NCI-H146 treated with DMSO at 0.1 percent for 48 hours (cell line): ENCODE measurements around the gene CPXM1.
"Not testable (repeated sequence)": the region's sequence is repeated elsewhere in the genome, so short reads cannot be mapped to it uniquely, and the experiment has no call there.

Source experiments
- DNase-seq: peaks from one replicate; lab custom pipeline; 2025; ENCODE audit not compliant: unreplicated experiment; lab: John Stamatoyannopoulos, UW

CPXM1 gene

DNA sequence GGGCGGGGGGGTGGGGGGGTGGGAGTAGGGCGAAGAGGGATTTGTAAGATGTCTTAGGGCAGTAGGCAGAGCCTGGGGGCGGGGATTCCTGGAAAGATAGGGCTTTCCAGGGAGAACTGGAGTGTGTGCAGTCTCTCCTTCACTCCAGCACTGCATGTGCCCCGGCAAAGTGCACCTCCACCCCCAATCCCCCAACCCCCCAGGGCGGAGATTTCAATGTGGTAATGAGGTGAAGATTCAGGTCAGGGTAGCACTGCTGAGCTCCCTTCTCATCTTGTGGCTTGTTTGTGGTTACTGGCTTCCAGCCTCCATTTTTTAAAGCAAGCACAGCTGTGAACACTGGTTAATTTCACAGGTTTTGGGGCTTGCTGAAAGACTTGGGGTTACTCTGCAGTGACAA lies 21.6 kb upstream of the CPXM1 start:
- DNase-seq = no peak

DNA sequence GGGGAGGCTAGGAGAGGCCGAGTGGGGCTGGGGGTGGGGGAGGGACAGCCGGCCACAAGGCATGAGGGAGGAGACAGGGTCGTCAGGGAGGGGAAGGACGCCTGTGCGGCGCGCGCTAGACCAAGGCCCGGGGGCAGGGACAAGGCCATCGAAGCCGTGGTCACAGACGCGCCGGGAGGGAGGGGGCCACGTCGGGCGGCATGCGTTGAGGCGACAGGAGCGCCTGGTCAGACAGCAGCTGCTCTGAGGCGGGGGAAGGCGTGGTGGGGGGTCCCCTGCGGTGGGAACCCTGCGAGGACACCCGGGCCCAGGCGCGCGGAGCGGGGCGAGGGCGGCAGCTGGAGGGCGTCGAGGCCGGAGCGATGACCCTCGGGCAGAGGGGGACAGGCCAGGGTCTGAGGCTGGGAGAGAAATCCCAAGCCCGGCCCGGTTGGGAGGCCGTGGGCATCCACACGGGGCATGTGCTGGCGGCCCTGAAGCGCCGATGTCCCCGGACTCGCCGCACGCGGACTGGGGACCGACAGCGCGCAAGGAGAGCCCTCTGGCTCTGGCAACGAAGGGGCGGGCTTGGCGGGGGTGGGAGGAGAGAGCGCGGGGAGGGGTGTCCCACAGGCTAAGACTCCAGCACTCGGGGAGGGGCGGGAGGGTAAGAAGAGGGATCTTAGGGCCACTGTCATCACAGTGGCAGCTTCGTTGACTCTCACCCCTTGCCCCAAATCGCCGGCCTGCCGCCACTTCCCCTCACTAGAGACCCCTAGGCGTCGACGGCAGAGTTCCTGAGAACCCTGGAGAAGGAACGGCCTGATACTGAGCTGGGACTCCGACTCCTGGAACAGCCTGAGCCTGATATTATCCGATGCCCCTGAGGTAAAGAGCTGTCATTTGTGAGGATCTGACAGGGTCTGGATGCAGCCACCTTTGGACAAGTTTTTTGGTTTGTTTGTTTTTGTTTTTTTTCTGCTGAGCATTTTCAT lies 20.8 kb upstream of the CPXM1 start:
- DNase-seq = no peak

DNA sequence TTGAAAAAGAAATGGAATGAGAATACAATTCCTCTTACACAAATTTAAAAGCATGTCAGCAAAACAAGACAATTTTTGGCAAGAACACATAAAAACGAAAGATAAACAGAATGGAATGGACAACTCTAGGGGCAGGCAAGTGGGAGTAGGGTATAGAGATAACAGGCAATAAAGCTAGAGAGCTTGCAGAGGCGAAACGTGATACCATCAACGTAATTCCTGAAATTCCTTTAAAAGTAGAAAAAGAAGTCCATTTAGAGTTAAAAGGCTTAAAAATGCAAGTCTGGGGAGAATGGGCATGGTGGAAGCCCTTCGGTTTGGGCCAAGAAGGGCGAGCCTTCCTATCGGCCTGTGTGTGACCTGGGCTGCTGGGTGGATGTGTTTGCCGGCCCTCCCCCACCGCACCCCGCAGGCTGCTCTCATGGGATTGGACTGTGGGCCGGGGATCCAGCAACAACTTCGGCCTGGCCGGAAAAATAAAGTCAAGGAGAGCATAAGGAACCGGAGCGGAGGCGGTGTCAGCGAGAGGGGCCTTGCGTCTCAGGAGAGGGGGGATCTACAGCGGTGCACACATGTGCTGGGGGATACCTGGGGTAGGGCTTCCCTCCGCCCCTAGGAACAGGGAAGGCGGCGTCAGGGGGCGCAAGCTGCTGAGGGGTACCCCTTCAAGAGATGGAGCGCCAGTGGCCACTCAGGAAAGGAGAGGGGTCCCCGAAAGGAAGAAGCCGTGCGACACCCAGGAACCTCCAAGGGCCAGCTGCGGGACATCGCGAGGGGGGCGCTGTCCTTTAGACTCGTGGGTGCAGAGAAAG lies 19.9 kb upstream of the CPXM1 start:
- DNase-seq = no peak

DNA sequence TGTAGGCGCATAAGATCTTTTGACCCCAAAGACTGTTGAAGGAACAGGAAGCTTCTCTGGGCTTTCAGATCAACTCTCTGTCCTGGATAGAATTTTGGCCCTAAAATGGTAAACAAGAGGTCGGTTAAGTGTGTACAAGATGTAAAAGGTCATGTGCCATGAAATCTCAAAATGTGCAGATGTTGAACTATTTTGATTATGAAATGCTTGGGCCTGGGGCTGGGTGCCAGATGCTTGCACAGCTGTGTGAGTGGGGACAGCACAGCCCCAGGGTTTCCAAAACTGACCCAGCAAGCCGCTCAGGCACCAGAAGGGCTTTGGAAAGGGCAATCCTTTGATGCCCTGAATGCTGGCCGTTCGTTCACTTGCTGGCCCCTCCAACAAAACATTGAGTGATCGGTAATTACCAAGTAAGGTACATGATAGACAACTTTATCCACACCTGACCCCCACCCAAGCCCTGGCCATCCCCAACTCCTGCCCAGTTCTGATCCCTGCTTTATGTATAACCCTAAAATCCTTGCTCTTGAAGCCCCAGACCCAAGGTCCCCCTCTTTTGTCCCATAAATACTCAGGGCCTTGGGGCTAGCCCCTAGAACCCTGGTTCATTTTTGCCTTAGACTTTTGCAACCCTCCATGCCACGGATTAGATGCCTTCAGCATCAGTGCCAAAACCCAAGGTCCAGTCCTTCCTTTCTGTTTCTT lies 17.6 kb upstream of the CPXM1 start:
- no peak for DNase-seq

DNA sequence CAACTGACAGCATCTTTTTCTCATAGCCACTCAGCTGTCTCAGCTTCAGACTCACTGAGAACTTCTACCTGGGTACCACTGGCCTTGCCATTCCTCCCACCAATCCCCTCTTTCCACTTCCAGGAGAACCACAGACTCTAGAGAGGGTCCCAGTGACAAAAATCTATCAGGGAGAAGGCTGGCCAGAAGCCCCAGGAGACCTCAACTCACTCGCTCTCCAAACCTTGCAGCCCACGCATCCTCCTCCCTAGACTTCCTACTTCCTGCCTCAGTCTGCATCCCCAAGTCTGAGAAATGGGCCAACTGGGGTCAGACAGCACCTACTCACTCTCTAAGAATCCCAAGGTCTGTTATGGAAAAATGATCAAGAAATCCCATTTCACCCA lies 16.9 kb upstream of the CPXM1 start:
- DNase-seq = no peak

DNA sequence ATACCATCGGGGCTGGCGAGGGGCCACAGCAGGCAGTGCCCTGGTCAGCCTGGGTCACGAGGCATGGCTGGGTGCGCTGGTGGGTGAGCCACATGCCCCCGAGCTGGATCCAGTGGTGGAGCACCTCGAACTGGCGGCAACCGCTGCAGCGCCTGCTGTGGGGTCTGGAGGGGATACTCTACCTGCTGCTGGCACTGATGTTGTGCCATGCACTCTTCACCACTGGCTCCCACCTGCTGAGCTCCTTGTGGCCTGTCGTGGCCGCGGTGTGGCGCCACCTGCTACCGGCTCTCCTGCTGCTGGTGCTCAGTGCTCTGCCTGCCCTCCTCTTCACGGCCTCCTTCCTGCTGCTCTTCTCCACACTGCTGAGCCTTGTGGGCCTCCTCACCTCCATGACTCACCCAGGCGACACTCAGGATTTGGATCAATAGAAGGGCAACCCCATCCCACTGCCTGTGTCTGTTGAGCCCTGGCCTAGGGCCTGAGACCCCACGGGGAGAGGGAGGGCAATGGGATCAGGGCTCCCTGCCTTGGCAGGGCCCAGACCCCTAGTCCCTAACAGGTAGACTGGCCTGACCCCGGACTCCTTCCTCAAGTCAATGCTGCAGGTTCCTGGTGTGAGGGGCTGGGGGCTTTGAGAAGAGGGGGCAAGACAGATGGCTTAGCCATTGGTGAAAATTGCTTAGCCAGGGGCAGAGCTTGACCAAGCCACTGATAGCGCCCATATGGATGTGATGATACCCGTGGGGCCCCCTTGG lies 16.3 kb upstream of the CPXM1 start:
- DNase-seq = no peak

DNA sequence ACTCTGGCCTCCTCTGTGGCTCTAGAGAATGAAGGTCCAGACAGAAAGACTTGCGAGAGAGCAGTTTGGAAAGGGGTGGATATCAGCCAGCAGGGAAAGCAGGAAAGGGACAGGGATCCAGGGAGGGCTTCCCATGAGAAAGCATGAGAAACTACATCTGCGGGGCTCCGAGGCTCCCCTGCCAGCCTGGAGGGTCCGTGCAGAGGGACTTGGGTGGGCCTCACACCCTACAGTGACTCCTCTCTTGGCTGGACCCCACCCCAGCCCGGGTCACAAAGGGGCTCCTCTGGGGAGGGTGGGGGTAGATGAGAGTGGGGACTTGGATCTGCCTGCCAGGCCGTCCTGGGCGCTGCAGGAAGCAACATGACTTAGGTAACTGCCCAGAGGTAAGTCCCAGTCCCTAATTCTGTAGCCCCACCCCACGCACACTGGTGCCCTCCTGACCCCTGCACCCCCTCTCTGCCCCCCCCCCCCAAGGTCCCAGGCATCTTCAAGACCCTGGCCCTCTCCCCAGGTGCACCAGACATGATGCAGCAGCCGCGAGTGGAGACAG lies 15.7 kb upstream of the CPXM1 start, which contains the start of gene TMEM239:
TMEM239 (plus strand) TSS at position 335 of the 553 bp plus-strand sequence; CDS start at position 526, 191 bp downstream.
- no peak for DNase-seq

DNA sequence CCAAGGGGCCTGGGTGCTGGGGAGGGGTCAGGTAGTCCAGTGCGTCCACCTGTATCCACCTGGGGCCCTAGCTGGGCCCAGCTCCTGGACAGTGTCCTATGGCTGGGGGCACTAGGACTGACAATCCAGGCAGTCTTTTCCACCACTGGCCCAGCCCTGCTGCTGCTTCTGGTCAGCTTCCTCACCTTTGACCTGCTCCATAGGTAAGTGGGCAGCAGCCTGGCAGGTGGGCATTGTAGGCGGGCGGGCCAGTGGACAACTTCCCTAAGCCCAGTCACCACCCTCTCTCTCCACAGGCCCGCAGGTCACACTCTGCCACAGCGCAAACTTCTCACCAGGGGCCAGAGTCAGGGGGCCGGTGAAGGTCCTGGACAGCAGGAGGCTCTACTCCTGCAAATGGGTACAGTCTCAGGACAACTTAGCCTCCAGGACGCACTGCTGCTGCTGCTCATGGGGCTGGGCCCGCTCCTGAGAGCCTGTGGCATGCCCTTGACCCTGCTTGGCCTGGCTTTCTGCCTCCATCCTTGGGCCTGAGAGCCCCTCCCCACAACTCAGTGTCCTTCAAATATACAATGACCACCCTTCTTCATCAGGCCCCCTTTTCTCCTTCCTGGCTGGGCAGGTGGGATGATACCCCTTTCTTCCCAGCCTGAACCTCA lies 14.9 kb upstream of the CPXM1 start:
- DNase-seq = no peak

DNA sequence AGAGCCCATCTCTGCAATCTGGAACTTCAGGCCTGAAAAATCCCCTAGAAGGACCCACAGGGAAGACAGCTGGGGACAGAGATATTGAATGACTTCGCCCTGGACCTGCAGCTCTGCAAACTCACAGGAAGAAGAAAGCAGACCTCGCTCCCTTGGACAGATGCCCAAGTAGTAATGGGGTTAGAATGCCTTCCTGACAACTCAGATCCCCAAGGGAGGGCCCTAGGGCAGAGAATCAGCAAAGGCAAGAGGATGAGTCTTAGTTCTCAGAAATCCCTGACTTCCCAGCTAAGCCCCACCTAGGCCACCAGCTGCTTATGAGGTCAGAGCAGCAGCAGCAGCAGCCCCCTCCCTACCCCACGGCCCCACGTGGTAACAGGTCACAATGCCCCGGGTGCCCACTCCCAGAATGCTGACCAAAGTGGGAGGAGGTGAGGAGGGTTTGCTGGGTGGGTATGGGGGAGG lies 14.2 kb upstream of the CPXM1 start, which contains the start of gene C20orf141:
C20orf141 (plus strand) TSS at position 401 of the 465 bp plus-strand sequence. CDS start 198 bp downstream, outside the sequence.
- DNase-seq = no peak

DNA sequence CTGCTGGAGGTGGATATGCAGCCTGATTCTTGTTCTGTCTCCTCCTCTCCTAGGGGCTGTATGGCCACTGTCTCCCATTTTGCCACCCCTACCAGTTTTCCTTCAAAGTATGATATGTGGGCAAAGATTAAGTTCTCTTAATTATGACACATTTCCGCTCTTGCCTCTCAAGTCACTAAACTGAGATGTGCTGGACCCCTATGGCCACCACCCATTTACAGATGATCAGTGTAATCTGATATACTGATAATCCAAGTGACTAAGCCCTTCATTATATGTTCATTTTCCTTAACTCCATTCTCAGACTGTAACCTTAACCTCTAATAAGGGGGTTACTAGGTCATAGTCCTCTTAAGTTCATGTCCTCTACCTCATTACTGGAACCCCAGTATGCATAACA lies 13.6 kb upstream of the CPXM1 start:
- no peak for DNase-seq

DNA sequence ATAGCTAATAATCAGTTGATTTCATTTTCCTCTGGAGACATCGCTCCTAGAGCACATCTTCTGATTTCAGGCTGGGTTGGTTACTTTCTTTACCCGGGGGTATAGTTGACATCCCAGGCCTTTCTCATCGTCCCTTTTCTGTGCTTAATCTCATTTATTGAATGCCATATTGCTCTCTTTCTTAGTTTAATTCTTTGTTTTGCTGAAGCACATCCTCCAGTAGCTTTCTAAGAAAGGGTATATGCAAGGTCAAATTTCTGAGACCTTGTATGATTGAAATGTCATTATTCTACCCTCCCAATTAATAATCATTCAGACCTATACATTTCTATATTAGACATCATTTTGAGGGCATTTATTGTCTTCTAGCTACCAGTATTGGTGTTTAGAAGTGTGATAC lies 11.8 kb upstream of the CPXM1 start:
- DNase-seq = no peak

DNA sequence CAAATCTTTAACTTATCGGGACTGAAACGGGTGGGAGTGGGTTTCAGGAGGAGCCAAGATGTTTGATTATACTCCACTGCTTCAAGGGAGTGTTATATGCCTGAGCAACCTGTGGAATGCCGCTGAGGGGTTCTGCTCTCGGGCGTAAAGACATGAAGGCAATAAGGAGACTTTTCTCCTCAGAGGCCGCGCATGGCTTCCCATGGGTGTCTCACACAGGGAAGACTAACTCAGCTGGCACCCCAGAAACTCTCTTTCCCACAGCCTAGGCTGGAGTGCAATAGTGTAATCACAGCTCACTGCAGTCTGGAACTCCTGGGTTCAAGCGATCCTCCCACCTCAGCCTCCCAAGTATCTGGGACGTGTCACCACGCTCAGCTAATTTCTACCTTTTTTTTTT lies 9.3 kb upstream of the CPXM1 start:
- DNase-seq = no peak

DNA sequence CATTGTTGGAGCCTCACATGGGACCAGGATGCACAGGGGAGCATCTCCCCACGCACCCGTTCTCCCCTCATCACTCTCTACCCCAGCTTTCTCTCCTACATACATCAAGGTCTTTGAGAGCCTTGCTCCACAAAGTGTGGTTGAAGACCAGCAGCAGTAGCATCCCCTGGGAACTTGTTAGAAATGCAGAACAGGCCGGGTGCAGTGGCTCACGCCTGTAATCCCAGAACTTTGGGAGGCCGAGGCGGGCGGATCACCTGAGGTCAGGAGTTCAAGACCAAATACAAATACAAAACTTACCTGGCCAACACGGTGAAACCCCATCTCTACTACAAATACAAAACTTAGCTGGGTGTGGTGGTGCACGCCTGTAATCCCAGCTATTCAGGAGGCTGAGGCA lies 7.5 kb upstream of the CPXM1 start:
- not testable (repeated sequence) for DNase-seq

DNA sequence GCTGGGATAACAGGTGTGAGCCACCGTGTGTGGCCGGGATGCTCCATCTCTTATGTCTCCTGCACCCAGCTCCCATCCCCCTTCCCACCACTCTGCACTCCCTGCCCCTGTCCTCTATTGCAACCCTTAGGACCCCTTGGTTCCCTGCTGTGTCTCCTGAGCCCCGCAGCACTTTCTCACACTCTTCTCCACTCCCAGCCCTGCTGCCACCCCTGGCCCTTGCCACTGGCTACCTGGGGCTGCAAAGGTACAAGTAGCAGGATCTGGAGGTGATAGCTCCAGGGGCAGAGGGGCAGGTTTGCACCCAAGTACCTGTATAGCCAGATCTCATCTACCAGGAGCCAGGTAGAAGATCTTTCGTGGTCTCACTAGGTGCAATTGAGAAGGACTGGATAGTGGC lies 6.6 kb upstream of the CPXM1 start:
- no peak for DNase-seq

DNA sequence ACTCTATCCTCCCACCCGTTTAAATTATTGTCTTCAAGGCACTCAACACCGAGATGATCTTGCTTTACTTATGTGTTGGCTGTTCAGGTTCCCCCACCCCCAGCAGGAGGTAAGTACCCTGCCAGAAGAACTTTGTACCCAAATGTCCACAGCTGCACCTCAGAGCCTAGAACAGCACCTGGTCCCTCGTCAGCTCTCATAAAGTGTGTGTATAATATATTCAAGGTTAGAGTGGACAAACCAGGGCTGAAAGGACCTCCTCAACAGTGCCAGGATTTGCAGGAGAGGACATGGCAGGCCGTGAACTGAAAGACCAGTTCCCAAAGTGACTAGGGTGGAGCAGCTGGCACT lies 5.9 kb upstream of the CPXM1 start:
- no peak for DNase-seq

DNA sequence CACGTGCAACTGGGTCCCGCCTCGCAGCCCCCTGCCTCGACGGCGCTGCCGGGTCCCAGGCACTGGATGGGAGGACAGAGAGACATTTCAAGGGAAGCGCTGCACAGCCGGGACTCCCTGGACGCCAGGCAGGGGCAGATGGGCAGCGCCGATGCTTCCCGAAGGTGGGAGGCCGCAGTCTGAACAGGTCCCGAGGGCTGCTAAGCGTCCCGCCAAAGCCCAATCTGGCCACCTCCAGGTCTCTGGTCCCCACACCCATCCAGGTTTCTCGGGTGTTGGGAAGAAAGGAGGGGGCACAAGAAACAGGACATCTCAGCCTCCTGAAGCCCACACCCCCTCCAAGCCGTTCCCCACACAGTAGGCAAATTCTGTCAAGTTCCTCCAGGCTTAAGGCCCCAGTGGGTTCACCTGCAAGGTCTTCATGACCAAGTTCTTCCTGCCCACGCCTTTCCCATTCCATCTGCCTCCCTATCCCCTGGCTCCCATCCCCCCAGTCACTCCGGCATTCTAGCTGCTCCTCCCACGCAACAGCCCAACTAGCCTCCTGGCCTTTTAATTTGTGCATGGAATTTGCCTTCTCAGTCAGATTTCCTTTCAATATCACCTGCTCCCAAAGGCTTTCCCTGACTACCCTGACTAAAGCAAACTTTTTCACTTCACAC lies 5.4 kb upstream of the CPXM1 start:
- DNase-seq = no peak

DNA sequence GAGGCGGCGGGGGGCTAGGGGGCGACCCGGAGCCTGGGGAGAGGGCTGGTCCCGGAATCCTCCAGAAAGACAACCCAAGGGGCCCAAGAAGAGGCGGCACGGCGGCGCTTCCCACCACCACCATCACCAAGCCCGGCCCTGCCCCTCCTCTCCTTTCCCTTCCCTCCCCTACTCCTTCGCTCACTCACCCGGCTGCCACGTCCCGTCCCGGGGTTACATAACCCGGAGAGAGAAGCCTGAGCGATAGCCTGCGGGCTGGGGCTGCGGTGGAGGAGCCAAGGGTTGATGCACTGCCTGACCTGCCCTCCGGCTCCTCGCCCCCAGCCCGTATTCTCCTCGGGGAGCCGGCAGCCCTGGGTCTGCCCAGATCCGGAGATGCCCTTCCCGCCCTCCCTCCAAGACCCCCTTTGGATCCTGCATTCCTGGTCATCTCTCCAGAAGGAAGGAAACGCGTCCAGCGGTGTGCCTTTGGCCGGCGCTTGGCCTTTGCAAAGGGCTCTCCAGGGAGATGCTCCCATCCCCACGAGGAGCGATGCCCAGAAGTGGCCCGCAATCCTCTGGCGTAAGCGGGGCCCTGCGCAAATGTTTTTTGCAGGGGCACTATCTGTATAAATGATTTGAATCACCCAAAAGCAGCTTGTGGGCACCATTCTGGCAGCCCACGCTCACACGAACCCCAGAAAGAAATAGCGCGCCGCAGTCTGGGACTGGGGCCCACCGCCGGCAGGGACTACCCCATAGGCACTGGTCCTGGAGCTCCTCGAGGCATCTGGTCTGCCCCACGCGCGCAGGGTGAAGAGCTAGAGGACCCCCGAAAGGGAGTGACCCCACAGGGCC lies 4.6 kb upstream of the CPXM1 start:
- no peak for DNase-seq
